Measurements from ENCODE around the gene TUBA3D.
A peak's percentile ranks its signal among the peaks of the same experiment; 100 is the strongest.
"Not testable (repeated sequence)": the region's sequence is repeated elsewhere in the genome, so short reads cannot be mapped to it uniquely, and the experiment has no call there.

The TUBA3D gene

GRCh38 chr2:131484906-131485460 is 9.1 kb downstream of the TUBA3D start:
- DNase-seq, result not testable (repeated sequence)

- DNase-seq, result not testable (repeated sequence)
Observed at GRCh38 chr2:131486201-131486902, 10.4 kb downstream of the TUBA3D start.

- DNase-seq, result no peak
Observed at GRCh38 chr2:131488306-131489205, 12.6 kb downstream of the TUBA3D start.

GRCh38 chr2:131490616-131491468 is 14.9 kb downstream of the TUBA3D start:
- not testable (repeated sequence) for DNase-seq

- not testable (repeated sequence) for DNase-seq
Observed at GRCh38 chr2:131491469-131491836, 15.5 kb downstream of the TUBA3D start.

GRCh38 chr2:131492015-131492417 is 16.1 kb downstream of the TUBA3D start, which contains the start of gene MZT2A:
Gene MZT2A (minus strand): TSS chr2:131492397. CDS start chr2:131492376, 21 bp downstream.
- DNase-seq, result peak; percentile 47

GRCh38 chr2:131492418-131493198 is 16.7 kb downstream of the TUBA3D start:
- peak; percentile 86 for DNase-seq

GRCh38 chr2:131493199-131493968 is 17.5 kb downstream of the TUBA3D start:
- DNase-seq, result no peak

- DNase-seq, result not testable (repeated sequence)
Observed at GRCh38 chr2:131495506-131495905, 19.6 kb downstream of the TUBA3D start.

GRCh38 chr2:131498321-131498973 is 22.5 kb downstream of the TUBA3D start:
- not testable (repeated sequence) for DNase-seq

- not testable (repeated sequence) for DNase-seq
Observed at GRCh38 chr2:131503587-131503986, 27.7 kb downstream of the TUBA3D start.

- not testable (repeated sequence) for DNase-seq
Observed at GRCh38 chr2:131504082-131504750, 28.3 kb downstream of the TUBA3D start.

GRCh38 chr2:131509615-131510014 is 33.7 kb downstream of the TUBA3D start:
- DNase-seq, result no peak

GRCh38 chr2:131511291-131511968 is 35.5 kb downstream of the TUBA3D start:
- DNase-seq, result not testable (repeated sequence)

- DNase-seq, result not testable (repeated sequence)
Observed at GRCh38 chr2:131511969-131512870, 36.3 kb downstream of the TUBA3D start.

GRCh38 chr2:131514408-131515166 is 38.7 kb downstream of the TUBA3D start:
- DNase-seq, result not testable (repeated sequence)

GRCh38 chr2:131515235-131515634 is 39.3 kb downstream of the TUBA3D start:
- not testable (repeated sequence) for DNase-seq

Measured in activated gamma-delta T cell (primary cell).